Measurements from ENCODE around the gene ALKBH4. TPM values are rescaled to one million over a fixed set of nuclear protein-coding genes. Genes with fewer than 3 reads are reported as not detected.
A peak's percentile ranks its signal among the peaks of the same experiment; 100 is the strongest.

Gene ALKBH4
- total and polyA plus RNA-seq, 10 of the 15 experiments (the other 5 are each of a cell fraction or from before 2014, with no cell fraction given), result 4.1 to 16.9 (median 11.3) TPM

DNA sequence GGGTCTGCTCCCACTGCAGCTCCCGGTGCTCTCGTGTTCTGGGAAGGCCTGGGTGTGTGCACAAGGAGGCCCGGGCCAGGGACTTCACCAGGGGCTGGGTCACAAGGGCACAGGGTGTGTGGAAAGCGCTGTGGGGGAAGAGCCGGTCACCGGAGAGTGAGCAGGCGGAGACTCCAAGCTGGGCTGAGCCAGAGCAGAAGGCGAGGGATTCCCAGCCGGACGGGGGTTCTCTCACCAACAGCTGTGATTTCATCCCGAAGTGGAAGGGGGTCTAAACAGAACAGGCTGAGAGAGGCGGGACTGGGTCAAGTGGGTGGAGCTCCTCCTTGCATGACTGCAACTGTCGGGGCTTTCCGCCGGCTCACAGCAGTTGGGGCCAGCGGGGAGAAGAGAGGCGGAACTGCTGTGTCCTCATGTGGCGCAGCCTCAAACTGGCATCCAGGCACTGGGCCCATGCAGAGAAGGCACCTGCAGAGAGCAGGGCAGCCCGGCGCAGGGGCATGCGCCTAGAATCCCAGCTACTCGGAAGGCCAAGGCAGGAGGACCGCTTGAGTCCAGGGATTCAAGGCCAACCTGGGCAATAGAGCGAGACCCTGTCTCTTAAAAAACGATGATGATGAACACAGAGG, 38.9 kb downstream of the ALKBH4 start:
- Histone ChIP-seq H3K4me3 (peak overlapping the region; percentile 51; the same call in 1 of the 2 replicates), H3K4me2 (ENCODE audit: control insufficient read depth, insufficient read depth) (peak overlapping the region; percentile 85), H3K27ac (ENCODE audit: control insufficient read depth, insufficient read depth) (peak overlapping the region; percentile 99), H2AFZ (ENCODE audit: control insufficient read depth, low read depth, low read length) (peak overlapping the region; percentile 18), H3K36me3 (ENCODE audit: control insufficient read depth in 2 of 2, insufficient read depth in 2 of 2, low read length in 1 of 2) (peaks cover 4 to 6% of the 10 kb centered on the region in 2 experiments), H3K27me3 (replicated peaks in 1 of 2; ENCODE audit: control insufficient read depth in 2 of 2, insufficient read depth in 2 of 2, low read length in 1 of 2) (no peaks in the 10 kb centered on the region), H3K4me1 (ENCODE audit: control insufficient read depth, insufficient read depth, low read length) (peaks cover 53% of the 10 kb centered on the region), H4K20me1 (ENCODE audit: control insufficient read depth, insufficient read depth) (no peaks in the 10 kb centered on the region), H3K9me3 (replicated peaks; ENCODE audit: control insufficient read depth, insufficient read depth, low read length) (no peaks in the 10 kb centered on the region), H3K9ac (ENCODE audit: control insufficient read depth, insufficient read depth, low read length) (peak overlapping the region; percentile 97), H3K79me2 (ENCODE audit: control insufficient read depth, insufficient read depth, low read length) (peaks cover 9% of the 10 kb centered on the region)
- ChIA-PET RAD21 (ENCODE audit: unreplicated experiment) (interaction anchor here (0.6 to 6.0 kb wide), 14 partner anchors 9 to 155 kb away, joined by 3 to 115 read pairs (median 6); partner anchors contain the start of gene ALKBH4), CTCF (interaction anchor here (0.6 to 5.3 kb wide), 14 partner anchors 9 to 41 kb away, joined by 3 to 32 read pairs (median 4); no protein-coding TSS in a partner anchor), SMC1A (ENCODE audit: uncharacterized antibody, unreplicated experiment) (interaction anchor here (0.8 to 6.7 kb wide), 10 partner anchors 8 to 40 kb away, joined by 3 to 89 read pairs (median 14); no protein-coding TSS in a partner anchor), POLR2A (interaction anchor here (0.7 to 13.0 kb wide), 10 partner anchors 8 to 135 kb away, joined by 3 to 210 read pairs (median 6); partner anchors contain the start of genes ORAI2 and PRKRIP1)
- peak; percentile 84 for DNase-seq (ENCODE audit: low read depth, low spot score)
- peak; percentile 95 for FAIRE-seq
- intact Hi-C loops (cut with micrococcal nuclease; ENCODE audit: unreplicated experiment) (loop anchor here (1.0 to 2.0 kb wide), 2 partner anchors 17 to 21 kb away; no protein-coding TSS in a partner anchor), in situ Hi-C loops (cut with MboI) (no loop called here)
- under 1% methylated on average over 25 of the region's 25 CpGs for whole genome bisulfite sequencing (ENCODE audit: insufficient coverage, insufficient replicate concordance, low lambda C conversion rate, missing lambda C conversion rate)
- peak; percentile 84 for ATAC-seq
- no TSS peak for BruUV-seq (replicated peaks)
- TF ChIP-seq ZNF384 (IDR thresholded peaks at IDR 0.05; ENCODE audit: borderline replicate concordance, low read depth, low read length), result no peak
- TF ChIP-seq NBN (IDR thresholded peaks at IDR 0.05), result peak; percentile 69; the same call in 1 of the 2 replicates
- TF ChIP-seq BHLHE40 (IDR thresholded peaks at IDR 0.05; ENCODE audit: borderline replicate concordance in 1 of 2, low read depth in 2 of 2, low read length in 1 of 2), result peak; percentile 72 to 94; a peak in 3 of 4 replicates
- TF ChIP-seq, protein P1, sequence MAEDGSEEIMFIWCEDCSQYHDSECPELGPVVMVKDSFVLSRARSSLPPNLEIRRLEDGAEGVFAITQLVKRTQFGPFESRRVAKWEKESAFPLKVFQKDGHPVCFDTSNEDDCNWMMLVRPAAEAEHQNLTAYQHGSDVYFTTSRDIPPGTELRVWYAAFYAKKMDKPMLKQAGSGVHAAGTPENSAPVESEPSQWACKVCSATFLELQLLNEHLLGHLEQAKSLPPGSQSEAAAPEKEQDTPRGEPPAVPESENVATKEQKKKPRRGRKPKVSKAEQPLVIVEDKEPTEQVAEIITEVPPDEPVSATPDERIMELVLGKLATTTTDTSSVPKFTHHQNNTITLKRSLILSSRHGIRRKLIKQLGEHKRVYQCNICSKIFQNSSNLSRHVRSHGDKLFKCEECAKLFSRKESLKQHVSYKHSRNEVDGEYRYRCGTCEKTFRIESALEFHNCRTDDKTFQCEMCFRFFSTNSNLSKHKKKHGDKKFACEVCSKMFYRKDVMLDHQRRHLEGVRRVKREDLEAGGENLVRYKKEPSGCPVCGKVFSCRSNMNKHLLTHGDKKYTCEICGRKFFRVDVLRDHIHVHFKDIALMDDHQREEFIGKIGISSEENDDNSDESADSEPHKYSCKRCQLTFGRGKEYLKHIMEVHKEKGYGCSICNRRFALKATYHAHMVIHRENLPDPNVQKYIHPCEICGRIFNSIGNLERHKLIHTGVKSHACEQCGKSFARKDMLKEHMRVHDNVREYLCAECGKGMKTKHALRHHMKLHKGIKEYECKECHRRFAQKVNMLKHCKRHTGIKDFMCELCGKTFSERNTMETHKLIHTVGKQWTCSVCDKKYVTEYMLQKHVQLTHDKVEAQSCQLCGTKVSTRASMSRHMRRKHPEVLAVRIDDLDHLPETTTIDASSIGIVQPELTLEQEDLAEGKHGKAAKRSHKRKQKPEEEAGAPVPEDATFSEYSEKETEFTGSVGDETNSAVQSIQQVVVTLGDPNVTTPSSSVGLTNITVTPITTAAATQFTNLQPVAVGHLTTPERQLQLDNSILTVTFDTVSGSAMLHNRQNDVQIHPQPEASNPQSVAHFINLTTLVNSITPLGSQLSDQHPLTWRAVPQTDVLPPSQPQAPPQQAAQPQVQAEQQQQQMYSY (CRISPR knock-in tag; IDR thresholded peaks at IDR 0.05), result peak; percentile 66; the same call in 1 of the 2 replicates
- TF ChIP-seq, protein P2, sequence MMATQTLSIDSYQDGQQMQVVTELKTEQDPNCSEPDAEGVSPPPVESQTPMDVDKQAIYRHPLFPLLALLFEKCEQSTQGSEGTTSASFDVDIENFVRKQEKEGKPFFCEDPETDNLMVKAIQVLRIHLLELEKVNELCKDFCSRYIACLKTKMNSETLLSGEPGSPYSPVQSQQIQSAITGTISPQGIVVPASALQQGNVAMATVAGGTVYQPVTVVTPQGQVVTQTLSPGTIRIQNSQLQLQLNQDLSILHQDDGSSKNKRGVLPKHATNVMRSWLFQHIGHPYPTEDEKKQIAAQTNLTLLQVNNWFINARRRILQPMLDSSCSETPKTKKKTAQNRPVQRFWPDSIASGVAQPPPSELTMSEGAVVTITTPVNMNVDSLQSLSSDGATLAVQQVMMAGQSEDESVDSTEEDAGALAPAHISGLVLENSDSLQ (IDR thresholded peaks at IDR 0.05), result 0 out of 2 replicates have a peak, but pooled peaks have one; percentile 17
- no peak for TF ChIP-seq PML (IDR thresholded peaks at IDR 0.05; ENCODE audit: low read length)
- 0 out of 2 replicates have a peak, but pooled peaks have one; percentile 43 for TF ChIP-seq IRF4 (IDR thresholded peaks at IDR 0.05; ENCODE audit: low read depth, low read length)
- peak; percentile 54; the same call in 1 of the 2 replicates for TF ChIP-seq BCL11A (IDR thresholded peaks at IDR 0.05; ENCODE audit: low read depth, low read length)
- peak; percentile 88 for TF ChIP-seq TAF1 (IDR thresholded peaks at IDR 0.05; ENCODE audit: borderline replicate concordance, low read depth, low read length)
- no peak for TF ChIP-seq NR2C1 (IDR thresholded peaks at IDR 0.05)
- TF ChIP-seq EP300 (IDR thresholded peaks at IDR 0.05; ENCODE audit: borderline replicate concordance in 1 of 2, control insufficient read depth in 1 of 2, low read depth in 2 of 2, low read length in 2 of 2), result peak; percentile 78 to 86; a peak in 3 of 4 replicates
- TF ChIP-seq POLR2AphosphoS5 (IDR thresholded peaks at IDR 0.05; ENCODE audit: low read length), result peak; percentile 89
- TF ChIP-seq BRCA1 (IDR thresholded peaks at IDR 0.05; ENCODE audit: low read depth, low read length), result no peak
- TF ChIP-seq NRF1 (conservative IDR thresholded peaks at IDR 0.05; ENCODE audit: low read depth, low read length), result no peak
- TF ChIP-seq RELA (IDR thresholded peaks at IDR 0.05; ENCODE audit: borderline replicate concordance, partially characterized antibody), result peak; percentile 98
- no peak for TF ChIP-seq STAT1 (conservative IDR thresholded peaks at IDR 0.05)

Data from GM12878 (cell line).